Fibroblast of lung (primary cell): ENCODE measurements around the gene PRPSAP1. TPM values are rescaled to one million over a fixed set of nuclear protein-coding genes. Genes with fewer than 3 reads are reported as not detected.

Experiments
- DNase-seq, 2 donors: peaks; one replicate each; pipeline versions ENCODE4 v3.0.0 to v3.0.0-alpha.2; 2010; ENCODE audit warnings: low read depth in 2 of 2
- H2AFZ ChIP-seq: 2 replicates; pipeline ENCODE4 v1.5.1; 2012; ENCODE audit warnings: low read length, control low read depth, inconsistent platforms
- H3K27ac ChIP-seq: 2 replicates; pipeline ENCODE4 v1.5.1; 2011; ENCODE audit warnings: low read length, control low read depth; ENCODE audit not compliant: insufficient read depth
- H3K27me3 ChIP-seq: 2 replicates; pipeline ENCODE4 v1.5.1; 2011; ENCODE audit warnings: mild to moderate bottlenecking, low read length; ENCODE audit not compliant: control insufficient read depth, insufficient read depth
- H3K36me3 ChIP-seq: 2 replicates; pipeline ENCODE4 v1.5.1; 2011; ENCODE audit warnings: low read length; ENCODE audit not compliant: control insufficient read depth, insufficient read depth
- H3K4me1 ChIP-seq: 2 replicates; pipeline ENCODE4 v1.5.1; 2011; ENCODE audit warnings: low read length; ENCODE audit not compliant: control insufficient read depth, insufficient read depth; ENCODE audit errors: extremely low read depth
- H3K4me2 ChIP-seq: 2 replicates; pipeline ENCODE4 v1.5.1; 2011; ENCODE audit warnings: low read length, control low read depth; ENCODE audit not compliant: insufficient read depth; ENCODE audit errors: extremely low read depth
- H3K4me3 ChIP-seq, 4 experiments: fragments of 200-600 bp in 1 of 4; sonication (generic) in 1 of 4; replicated peaks in 1 of 4; 2 replicates each; pipeline ENCODE4 v1.5.1; 2011 to 2016; ENCODE audit warnings: low read length in 4 of 4, low read depth in 3 of 4, mild to moderate bottlenecking in 3 of 4, control low read depth in 2 of 4, inconsistent platforms in 1 of 4, mixed read lengths in 1 of 4; ENCODE audit not compliant: insufficient read depth in 1 of 4; ENCODE audit errors: control extremely low read depth in 1 of 4
- H3K79me2 ChIP-seq: 2 replicates; pipeline ENCODE4 v1.5.1; 2012; ENCODE audit warnings: mild to moderate bottlenecking, low read length, inconsistent platforms; ENCODE audit not compliant: control insufficient read depth, insufficient read depth
- H3K9ac ChIP-seq: 2 replicates; pipeline ENCODE4 v1.5.1; 2011; ENCODE audit warnings: mild to moderate bottlenecking, low read length, control low read depth; ENCODE audit not compliant: insufficient read depth
- H3K9me3 ChIP-seq: 2 replicates; pipeline ENCODE4 v1.5.1; 2012; ENCODE audit warnings: low read depth, low read length; ENCODE audit not compliant: control insufficient read depth, insufficient read depth
- H4K20me1 ChIP-seq: 2 replicates; pipeline ENCODE4 v1.5.1; 2011; ENCODE audit warnings: low read length; ENCODE audit not compliant: control insufficient read depth, insufficient read depth; ENCODE audit errors: extremely low read depth
- CTCF ChIP-seq, 2 donors: IDR thresholded peaks in 1 of 2; conservative IDR thresholded peaks in 1 of 2; 1 replicate in 1 of 2; 2 replicates in 1 of 2; pipeline ENCODE4 v1.5.1; 2011 to 2012; ENCODE audit warnings: low read length in 2 of 2, control low read depth in 1 of 2, inconsistent platforms in 1 of 2, low read depth in 1 of 2, mild to moderate bottlenecking in 1 of 2
- EZH2 ChIP-seq: IDR thresholded peaks from 2 replicates; pipeline ENCODE4 v1.5.1; 2012; ENCODE audit warnings: low read length, control low read depth, mild to moderate bottlenecking; ENCODE audit errors: missing control alignments
- polyA plus RNA-seq, 2 donors: library from polyadenylated mRNA; depleted of rRNA in 1 of 2; stranded (reverse) in 1 of 2; unstranded in 1 of 2; fragments of >200 nt; gene quantifications; 2 replicates each; pipeline ENCODE4 v1.2.1, GENCODE V29; 2011 to 2012; ENCODE audit warnings: missing spikeins in 1 of 2
- total RNA-seq: library from RNA; depleted of rRNA; stranded (reverse); fragments of >200 nt; gene quantifications from 2 replicates; pipeline ENCODE4 v1.2.1, GENCODE V29; 2014

The PRPSAP1 gene
- total and polyA plus RNA-seq, 2 donors (not counting 1 experiment from before 2014, with no cell fraction given), result 32.7 to 56.9 TPM

- DNase-seq, result no peak
- H3K79me2 ChIP-seq, result no peaks in the 10 kb centered on the region
- H3K4me3 ChIP-seq, result no peak overlapping the region
- no peak overlapping the region for H3K4me2 ChIP-seq
- H3K9me3 ChIP-seq, result no peaks in the 10 kb centered on the region
- no peak overlapping the region for H3K9ac ChIP-seq
- H2AFZ ChIP-seq, result no peak overlapping the region
- TF ChIP-seq EZH2 (no peak), CTCF (conservative IDR thresholded peaks at IDR 0.05 in 1 of 2, IDR thresholded peaks at IDR 0.05 in 1 of 2; ENCODE audit: low read depth in 1 of 2, low read length in 2 of 2) (no peak)
- H3K4me1 ChIP-seq, result no peaks in the 10 kb centered on the region
- no peaks in the 10 kb centered on the region for H3K36me3 ChIP-seq
- no peaks in the 10 kb centered on the region for H4K20me1 ChIP-seq
- H3K27ac ChIP-seq, result no peak overlapping the region
- no peaks in the 10 kb centered on the region for H3K27me3 ChIP-seq
Observed at GRCh38 chr17:76317535-76317934, 36.2 kb downstream of the PRPSAP1 start.

GRCh38 chr17:76314392-76315227, 39.1 kb downstream of the PRPSAP1 start:
- H3K27me3 ChIP-seq, result no peaks in the 10 kb centered on the region
- no peak overlapping the region for H3K9ac ChIP-seq
- no peaks in the 10 kb centered on the region for H3K79me2 ChIP-seq
- H3K9me3 ChIP-seq, result no peaks in the 10 kb centered on the region
- H3K4me1 ChIP-seq, result no peaks in the 10 kb centered on the region
- no peaks in the 10 kb centered on the region for H3K36me3 ChIP-seq
- no peaks in the 10 kb centered on the region for H4K20me1 ChIP-seq
- peak; percentile 9 to 14 for DNase-seq
- TF ChIP-seq CTCF (conservative IDR thresholded peaks at IDR 0.05 in 1 of 2, IDR thresholded peaks at IDR 0.05 in 1 of 2; ENCODE audit: low read depth in 1 of 2, low read length in 2 of 2) (no peak), EZH2 (no peak)
- no peak overlapping the region for H3K4me3 ChIP-seq
- no peak overlapping the region for H3K27ac ChIP-seq
- no peak overlapping the region for H2AFZ ChIP-seq
- no peak overlapping the region for H3K4me2 ChIP-seq

- Histone ChIP-seq H3K9ac (no peak overlapping the region), H4K20me1 (no peaks in the 10 kb centered on the region), H3K79me2 (no peaks in the 10 kb centered on the region), H3K4me2 (no peak overlapping the region), H3K9me3 (no peaks in the 10 kb centered on the region), H3K27ac (no peak overlapping the region), H3K36me3 (no peaks in the 10 kb centered on the region), H3K4me3 (no peak overlapping the region), H2AFZ (no peak overlapping the region), H3K27me3 (no peaks in the 10 kb centered on the region), H3K4me1 (no peaks in the 10 kb centered on the region)
- TF ChIP-seq CTCF (conservative IDR thresholded peaks at IDR 0.05 in 1 of 2, IDR thresholded peaks at IDR 0.05 in 1 of 2; ENCODE audit: low read depth in 1 of 2, low read length in 2 of 2), result no peak
- no peak for TF ChIP-seq EZH2
- no peak for DNase-seq
Observed at GRCh38 chr17:76312735-76313134, 41.0 kb downstream of the PRPSAP1 start.
